HepG2 (cell line): Measurements from ENCODE around the gene DNAI2. TPM values are rescaled to one million over a fixed set of nuclear protein-coding genes. Genes with fewer than 3 reads are reported as not detected.

Source experiments
- EEA1 ChIP-seq: sonication (generic); formaldehyde crosslinking; IDR thresholded peaks from 2 replicates; pipeline ENCODE4 v1.5.1; 2020; ENCODE audit warnings: mild to moderate bottlenecking, missing genetic modification reagents, borderline replicate concordance
- FOXK1 ChIP-seq: sonication (generic); formaldehyde crosslinking; IDR thresholded peaks from 2 replicates; pipeline ENCODE4 v1.4.0; 2020; ENCODE audit warnings: low read depth, missing genetic modification reagents, borderline replicate concordance
- ZNF432 ChIP-seq: sonication (generic); formaldehyde crosslinking; IDR thresholded peaks from 2 replicates; pipeline ENCODE4 v1.5.0; 2020; ENCODE audit warnings: missing genetic modification reagents, mild to moderate bottlenecking, borderline replicate concordance
- ZNF549 ChIP-seq: sonication (generic); formaldehyde crosslinking; IDR thresholded peaks from 2 replicates; pipeline ENCODE4 v1.5.0; 2020; ENCODE audit warnings: missing genetic modification reagents
- ZSCAN29 ChIP-seq: sonication (generic); formaldehyde crosslinking; conservative IDR thresholded peaks from 2 replicates; pipeline ENCODE4 v1.4.0; 2020; ENCODE audit warnings: mild to moderate bottlenecking, missing genetic modification reagents
- polyA plus RNA-seq, 8 experiments: library from polyadenylated mRNA; depleted of rRNA in 3 of 8; stranded (reverse) in 7 of 8; unstranded in 1 of 8; fragments of >200 nt; fragmentation: Illumina TruSeq in 4 of 8; extraction: Trizol in 4 of 8; gene quantifications; 2 replicates each; pipeline versions ENCODE4 v1.2.1 to v1.2.3, GENCODE V29; 2011 to 2016; ENCODE audit warnings: low read depth in 4 of 8, missing spikeins in 1 of 8, mixed read lengths in 1 of 8; ENCODE audit not compliant: insufficient read depth in 1 of 8
- total RNA-seq, 5 experiments: library from RNA; depleted of rRNA; stranded (reverse); fragments of >200 nt; fragmentation: Illumina TruSeq; extraction: Trizol; gene quantifications; 2 replicates each; pipeline ENCODE4 v1.2.3, GENCODE V29; 2016; ENCODE audit warnings: low read depth in 1 of 5
- TF ChIP-seq, protein P1 (sequence below): sonication (generic); formaldehyde crosslinking; IDR thresholded peaks from 2 replicates; pipeline ENCODE4 v1.4.0; 2020; ENCODE audit warnings: missing genetic modification reagents
- TF ChIP-seq, protein P2 (sequence below): sonication (generic); formaldehyde crosslinking; IDR thresholded peaks from 2 replicates; pipeline ENCODE4 v1.8.1; 2023; ENCODE audit warnings: mild to moderate bottlenecking, missing genetic modification reagents, borderline replicate concordance
- TF ChIP-seq, protein P3 (sequence below): sonication (generic); formaldehyde crosslinking; IDR thresholded peaks from 2 replicates; pipeline ENCODE4 v1.5.0; 2020; ENCODE audit warnings: mild to moderate bottlenecking, missing genetic modification reagents
- TF ChIP-seq, protein P4 (sequence below): sonication (generic); formaldehyde crosslinking; IDR thresholded peaks from 2 replicates; pipeline ENCODE4 v1.8.0; 2022; ENCODE audit warnings: missing genetic modification reagents, mild to moderate bottlenecking, moderate library complexity, borderline replicate concordance
- TF ChIP-seq, protein P5 (sequence below): fragments of 450-650 bp; IDR thresholded peaks from 2 replicates; pipeline ENCODE4 v1.6.1; 2016
- TF ChIP-seq, protein P6 (sequence below): sonication (generic); formaldehyde crosslinking; IDR thresholded peaks from 2 replicates; pipeline ENCODE4 v1.4.0; 2020; ENCODE audit warnings: missing genetic modification reagents

The DNAI2 gene
- total and polyA plus RNA-seq, 2 of the 13 experiments (the other 11 are each of a cell fraction or from before 2014, with no cell fraction given): not detected

DNA sequence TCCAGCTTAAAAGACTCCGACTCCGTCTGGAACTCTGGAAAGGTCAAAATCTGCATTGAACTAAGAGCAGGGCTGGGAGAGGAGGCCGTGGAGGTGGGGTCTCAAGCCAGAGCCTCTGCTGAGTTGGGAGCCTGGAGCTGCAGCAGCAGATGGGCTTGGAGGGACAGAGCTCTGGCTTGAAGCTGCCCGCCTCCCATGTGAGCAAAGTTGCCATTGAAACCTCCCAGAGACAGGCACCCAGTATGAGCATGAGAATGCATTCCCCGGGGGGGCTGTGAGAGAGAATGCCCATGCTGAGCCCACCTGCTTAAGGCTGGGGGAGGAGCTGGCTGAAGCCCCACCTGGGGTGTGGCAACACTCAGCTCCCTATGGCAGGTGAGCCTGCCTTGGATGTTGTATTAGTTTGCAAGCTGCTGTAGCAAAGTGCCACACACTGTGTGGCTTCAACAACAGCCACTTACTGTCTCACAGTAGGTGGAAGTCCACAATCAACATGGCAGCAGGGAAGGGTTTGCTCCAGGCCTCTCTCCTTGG is 61.6 kb downstream of the DNAI2 start (continued):
- TF ChIP-seq, protein P1, sequence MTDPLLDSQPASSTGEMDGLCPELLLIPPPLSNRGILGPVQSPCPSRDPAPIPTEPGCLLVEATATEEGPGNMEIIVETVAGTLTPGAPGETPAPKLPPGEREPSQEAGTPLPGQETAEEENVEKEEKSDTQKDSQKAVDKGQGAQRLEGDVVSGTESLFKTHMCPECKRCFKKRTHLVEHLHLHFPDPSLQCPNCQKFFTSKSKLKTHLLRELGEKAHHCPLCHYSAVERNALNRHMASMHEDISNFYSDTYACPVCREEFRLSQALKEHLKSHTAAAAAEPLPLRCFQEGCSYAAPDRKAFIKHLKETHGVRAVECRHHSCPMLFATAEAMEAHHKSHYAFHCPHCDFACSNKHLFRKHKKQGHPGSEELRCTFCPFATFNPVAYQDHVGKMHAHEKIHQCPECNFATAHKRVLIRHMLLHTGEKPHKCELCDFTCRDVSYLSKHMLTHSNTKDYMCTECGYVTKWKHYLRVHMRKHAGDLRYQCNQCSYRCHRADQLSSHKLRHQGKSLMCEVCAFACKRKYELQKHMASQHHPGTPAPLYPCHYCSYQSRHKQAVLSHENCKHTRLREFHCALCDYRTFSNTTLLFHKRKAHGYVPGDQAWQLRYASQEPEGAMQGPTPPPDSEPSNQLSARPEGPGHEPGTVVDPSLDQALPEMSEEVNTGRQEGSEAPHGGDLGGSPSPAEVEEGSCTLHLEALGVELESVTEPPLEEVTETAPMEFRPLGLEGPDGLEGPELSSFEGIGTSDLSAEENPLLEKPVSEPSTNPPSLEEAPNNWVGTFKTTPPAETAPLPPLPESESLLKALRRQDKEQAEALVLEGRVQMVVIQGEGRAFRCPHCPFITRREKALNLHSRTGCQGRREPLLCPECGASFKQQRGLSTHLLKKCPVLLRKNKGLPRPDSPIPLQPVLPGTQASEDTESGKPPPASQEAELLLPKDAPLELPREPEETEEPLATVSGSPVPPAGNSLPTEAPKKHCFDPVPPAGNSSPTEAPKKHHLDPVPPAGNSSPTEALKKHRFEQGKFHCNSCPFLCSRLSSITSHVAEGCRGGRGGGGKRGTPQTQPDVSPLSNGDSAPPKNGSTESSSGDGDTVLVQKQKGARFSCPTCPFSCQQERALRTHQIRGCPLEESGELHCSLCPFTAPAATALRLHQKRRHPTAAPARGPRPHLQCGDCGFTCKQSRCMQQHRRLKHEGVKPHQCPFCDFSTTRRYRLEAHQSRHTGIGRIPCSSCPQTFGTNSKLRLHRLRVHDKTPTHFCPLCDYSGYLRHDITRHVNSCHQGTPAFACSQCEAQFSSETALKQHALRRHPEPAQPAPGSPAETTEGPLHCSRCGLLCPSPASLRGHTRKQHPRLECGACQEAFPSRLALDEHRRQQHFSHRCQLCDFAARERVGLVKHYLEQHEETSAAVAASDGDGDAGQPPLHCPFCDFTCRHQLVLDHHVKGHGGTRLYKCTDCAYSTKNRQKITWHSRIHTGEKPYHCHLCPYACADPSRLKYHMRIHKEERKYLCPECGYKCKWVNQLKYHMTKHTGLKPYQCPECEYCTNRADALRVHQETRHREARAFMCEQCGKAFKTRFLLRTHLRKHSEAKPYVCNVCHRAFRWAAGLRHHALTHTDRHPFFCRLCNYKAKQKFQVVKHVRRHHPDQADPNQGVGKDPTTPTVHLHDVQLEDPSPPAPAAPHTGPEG (CRISPR knock-in tag): no peak
- TF ChIP-seq, protein P2, sequence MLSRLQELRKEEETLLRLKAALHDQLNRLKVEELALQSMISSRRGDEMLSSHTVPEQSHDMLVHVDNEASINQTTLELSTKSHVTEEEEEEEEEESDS (CRISPR knock-in tag): no peak
- TF ChIP-seq FOXK1 (no peak), EEA1 (CRISPR knock-in tag) (no peak), ZNF549 (CRISPR knock-in tag) (no peak), ZNF432 (CRISPR knock-in tag) (no peak), ZSCAN29 (CRISPR knock-in tag) (no peak)
- TF ChIP-seq, protein P3, sequence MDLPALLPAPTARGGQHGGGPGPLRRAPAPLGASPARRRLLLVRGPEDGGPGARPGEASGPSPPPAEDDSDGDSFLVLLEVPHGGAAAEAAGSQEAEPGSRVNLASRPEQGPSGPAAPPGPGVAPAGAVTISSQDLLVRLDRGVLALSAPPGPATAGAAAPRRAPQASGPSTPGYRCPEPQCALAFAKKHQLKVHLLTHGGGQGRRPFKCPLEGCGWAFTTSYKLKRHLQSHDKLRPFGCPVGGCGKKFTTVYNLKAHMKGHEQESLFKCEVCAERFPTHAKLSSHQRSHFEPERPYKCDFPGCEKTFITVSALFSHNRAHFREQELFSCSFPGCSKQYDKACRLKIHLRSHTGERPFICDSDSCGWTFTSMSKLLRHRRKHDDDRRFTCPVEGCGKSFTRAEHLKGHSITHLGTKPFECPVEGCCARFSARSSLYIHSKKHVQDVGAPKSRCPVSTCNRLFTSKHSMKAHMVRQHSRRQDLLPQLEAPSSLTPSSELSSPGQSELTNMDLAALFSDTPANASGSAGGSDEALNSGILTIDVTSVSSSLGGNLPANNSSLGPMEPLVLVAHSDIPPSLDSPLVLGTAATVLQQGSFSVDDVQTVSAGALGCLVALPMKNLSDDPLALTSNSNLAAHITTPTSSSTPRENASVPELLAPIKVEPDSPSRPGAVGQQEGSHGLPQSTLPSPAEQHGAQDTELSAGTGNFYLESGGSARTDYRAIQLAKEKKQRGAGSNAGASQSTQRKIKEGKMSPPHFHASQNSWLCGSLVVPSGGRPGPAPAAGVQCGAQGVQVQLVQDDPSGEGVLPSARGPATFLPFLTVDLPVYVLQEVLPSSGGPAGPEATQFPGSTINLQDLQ (CRISPR knock-in tag): no peak
- TF ChIP-seq, protein P4, sequence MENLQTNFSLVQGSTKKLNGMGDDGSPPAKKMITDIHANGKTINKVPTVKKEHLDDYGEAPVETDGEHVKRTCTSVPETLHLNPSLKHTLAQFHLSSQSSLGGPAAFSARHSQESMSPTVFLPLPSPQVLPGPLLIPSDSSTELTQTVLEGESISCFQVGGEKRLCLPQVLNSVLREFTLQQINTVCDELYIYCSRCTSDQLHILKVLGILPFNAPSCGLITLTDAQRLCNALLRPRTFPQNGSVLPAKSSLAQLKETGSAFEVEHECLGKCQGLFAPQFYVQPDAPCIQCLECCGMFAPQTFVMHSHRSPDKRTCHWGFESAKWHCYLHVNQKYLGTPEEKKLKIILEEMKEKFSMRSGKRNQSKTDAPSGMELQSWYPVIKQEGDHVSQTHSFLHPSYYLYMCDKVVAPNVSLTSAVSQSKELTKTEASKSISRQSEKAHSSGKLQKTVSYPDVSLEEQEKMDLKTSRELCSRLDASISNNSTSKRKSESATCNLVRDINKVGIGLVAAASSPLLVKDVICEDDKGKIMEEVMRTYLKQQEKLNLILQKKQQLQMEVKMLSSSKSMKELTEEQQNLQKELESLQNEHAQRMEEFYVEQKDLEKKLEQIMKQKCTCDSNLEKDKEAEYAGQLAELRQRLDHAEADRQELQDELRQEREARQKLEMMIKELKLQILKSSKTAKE (CRISPR knock-in tag): no peak
- TF ChIP-seq, protein P5, sequence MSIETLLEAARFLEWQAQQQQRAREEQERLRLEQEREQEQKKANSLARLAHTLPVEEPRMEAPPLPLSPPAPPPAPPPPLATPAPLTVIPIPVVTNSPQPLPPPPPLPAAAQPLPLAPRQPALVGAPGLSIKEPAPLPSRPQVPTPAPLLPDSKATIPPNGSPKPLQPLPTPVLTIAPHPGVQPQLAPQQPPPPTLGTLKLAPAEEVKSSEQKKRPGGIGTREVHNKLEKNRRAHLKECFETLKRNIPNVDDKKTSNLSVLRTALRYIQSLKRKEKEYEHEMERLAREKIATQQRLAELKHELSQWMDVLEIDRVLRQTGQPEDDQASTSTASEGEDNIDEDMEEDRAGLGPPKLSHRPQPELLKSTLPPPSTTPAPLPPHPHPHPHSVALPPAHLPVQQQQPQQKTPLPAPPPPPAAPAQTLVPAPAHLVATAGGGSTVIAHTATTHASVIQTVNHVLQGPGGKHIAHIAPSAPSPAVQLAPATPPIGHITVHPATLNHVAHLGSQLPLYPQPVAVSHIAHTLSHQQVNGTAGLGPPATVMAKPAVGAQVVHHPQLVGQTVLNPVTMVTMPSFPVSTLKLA: no peak
- TF ChIP-seq, protein P6, sequence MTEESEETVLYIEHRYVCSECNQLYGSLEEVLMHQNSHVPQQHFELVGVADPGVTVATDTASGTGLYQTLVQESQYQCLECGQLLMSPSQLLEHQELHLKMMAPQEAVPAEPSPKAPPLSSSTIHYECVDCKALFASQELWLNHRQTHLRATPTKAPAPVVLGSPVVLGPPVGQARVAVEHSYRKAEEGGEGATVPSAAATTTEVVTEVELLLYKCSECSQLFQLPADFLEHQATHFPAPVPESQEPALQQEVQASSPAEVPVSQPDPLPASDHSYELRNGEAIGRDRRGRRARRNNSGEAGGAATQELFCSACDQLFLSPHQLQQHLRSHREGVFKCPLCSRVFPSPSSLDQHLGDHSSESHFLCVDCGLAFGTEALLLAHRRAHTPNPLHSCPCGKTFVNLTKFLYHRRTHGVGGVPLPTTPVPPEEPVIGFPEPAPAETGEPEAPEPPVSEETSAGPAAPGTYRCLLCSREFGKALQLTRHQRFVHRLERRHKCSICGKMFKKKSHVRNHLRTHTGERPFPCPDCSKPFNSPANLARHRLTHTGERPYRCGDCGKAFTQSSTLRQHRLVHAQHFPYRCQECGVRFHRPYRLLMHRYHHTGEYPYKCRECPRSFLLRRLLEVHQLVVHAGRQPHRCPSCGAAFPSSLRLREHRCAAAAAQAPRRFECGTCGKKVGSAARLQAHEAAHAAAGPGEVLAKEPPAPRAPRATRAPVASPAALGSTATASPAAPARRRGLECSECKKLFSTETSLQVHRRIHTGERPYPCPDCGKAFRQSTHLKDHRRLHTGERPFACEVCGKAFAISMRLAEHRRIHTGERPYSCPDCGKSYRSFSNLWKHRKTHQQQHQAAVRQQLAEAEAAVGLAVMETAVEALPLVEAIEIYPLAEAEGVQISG (CRISPR knock-in tag): no peak
- TF ChIP-seq, all 625 proteins: peak for 0
